ENCODE data around the gene NOTCH2.
"Not testable (repeated sequence)": the region's sequence is repeated elsewhere in the genome, so short reads cannot be mapped to it uniquely, and the experiment has no call there.

NOTCH2 gene

DNA sequence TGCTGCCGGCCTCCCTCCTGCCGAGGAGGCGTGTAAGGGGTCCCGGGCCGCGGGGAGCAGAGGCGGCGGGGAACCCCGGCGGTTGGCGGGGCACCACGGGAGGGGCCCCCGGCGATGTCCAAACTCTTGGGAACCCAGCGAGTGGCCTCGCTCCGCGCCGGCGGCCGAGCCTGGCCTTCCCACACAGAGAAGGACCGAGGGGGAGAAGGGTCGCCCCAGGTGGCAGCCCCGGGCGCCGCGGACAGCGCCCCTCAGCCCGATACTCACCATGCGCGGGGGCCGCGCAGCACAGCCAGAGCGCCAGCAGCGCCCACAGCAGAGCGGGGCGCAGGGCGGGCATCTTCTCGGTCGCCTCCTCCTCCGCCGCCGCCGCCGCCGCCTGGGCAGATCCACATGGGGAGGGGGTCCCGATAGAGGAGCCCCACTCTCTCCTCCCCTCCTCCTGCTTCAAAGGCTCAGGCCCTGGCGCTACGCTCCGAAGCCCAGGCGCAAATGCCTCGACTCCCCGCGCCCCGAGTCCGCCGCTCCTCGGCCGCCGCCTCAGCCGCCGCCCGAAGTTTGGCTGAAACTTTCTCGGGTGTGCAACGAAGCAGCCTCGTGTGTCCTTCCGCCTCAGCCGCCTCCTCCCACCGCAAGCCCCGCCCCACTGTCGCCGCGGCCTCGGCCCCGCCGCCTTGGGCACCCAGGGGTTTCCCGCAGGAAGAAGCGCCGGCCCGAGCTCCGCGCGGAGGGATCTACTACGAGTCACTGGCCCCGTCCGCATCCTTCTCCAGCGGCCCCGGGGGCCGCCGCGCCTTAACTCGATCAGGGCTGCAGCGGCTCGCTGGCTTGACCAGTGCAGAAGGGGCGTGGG, at the start of gene NOTCH2:
TSS of gene NOTCH2 (minus strand) at position 596 of the 853 bp plus-strand sequence. CDS start at position 340, 256 bp downstream.
- DNase-seq (ENCODE audit: low read depth in 1 of 2, low spot score in 1 of 2): peak in 1 of 2 experiments; percentile 20
- in situ Hi-C loops (cut with HindIII; ENCODE audit: low pct_unique_long_range_greater_than_20kb, low sequenced_read_pairs): not testable (repeated sequence)

- DNase-seq (ENCODE audit: low read depth in 1 of 2, low spot score in 1 of 2); in situ Hi-C loops (cut with HindIII; ENCODE audit: low pct_unique_long_range_greater_than_20kb, low sequenced_read_pairs): not testable (repeated sequence)
These were observed 48.1 kb upstream of the NOTCH2 start for GRCh38 chr1:120117371-120118177.

GRCh38 chr1:120116094-120116493, 46.6 kb upstream of the NOTCH2 start:
- in situ Hi-C loops (cut with HindIII; ENCODE audit: low pct_unique_long_range_greater_than_20kb, low sequenced_read_pairs); DNase-seq (ENCODE audit: low read depth in 1 of 2, low spot score in 1 of 2): not testable (repeated sequence)

DNA sequence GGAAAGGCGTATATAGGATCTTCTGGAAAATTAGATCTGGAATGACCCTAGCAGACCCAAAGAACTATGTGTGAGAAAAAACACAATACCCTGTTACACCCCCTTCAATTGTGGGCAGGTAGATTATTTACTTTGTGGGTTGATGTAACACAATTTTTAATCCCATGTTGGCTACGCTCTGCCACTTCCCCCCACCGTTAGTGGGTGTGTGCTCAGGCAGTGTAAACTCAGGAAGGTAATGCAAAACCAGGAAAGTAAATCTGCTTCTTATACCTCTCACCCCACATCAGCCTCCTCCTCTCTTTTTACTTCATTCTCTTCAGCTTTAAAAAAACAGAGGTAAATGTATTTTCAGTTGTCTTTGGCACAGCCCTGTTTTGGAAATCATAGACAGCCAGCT, 43.7 kb upstream of the NOTCH2 start:
- DNase-seq (ENCODE audit: low read depth in 1 of 2, low spot score in 1 of 2); in situ Hi-C loops (cut with HindIII; ENCODE audit: low pct_unique_long_range_greater_than_20kb, low sequenced_read_pairs): not testable (repeated sequence)

DNA sequence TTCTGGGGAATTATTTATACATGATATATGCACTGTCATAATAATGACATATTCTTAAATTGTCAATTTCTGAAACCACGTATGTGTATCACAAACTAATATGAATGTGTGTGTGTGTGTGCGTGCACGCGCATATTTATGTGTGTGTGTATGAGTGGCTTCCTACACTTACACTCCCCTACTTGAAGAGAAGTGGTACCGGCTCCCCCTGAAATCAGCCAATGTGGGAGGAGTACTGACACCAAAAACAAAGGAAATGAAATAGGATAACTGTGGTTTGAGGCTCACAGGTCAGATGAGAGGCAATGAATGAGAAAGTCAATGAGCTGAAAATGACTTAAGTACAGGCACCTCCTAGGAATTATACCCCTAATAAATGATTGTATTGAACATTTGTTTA, 42.8 kb upstream of the NOTCH2 start:
- in situ Hi-C loops (cut with HindIII; ENCODE audit: low pct_unique_long_range_greater_than_20kb, low sequenced_read_pairs); DNase-seq (ENCODE audit: low read depth in 1 of 2, low spot score in 1 of 2): not testable (repeated sequence)

DNA sequence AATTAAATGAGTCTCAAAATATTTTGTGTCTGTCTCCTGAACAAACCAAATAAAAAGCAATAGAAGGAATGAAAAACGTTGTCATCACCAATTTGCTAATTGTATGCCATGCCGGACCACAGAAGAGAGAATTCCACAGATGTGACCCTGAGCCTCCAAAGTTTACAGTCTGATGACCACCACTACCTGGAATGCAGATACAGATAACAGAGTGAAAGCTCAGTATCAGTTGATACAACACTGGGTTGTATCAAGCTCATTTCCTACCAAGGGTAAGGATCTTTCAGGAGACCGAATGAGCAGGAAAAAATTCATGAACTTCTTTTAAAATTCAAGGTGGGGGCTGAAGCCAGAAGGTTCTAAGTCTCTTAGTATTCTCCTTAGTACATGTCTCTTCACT, 42.3 kb upstream of the NOTCH2 start:
- DNase-seq (ENCODE audit: low read depth in 1 of 2, low spot score in 1 of 2); in situ Hi-C loops (cut with HindIII; ENCODE audit: low pct_unique_long_range_greater_than_20kb, low sequenced_read_pairs): not testable (repeated sequence)

DNA sequence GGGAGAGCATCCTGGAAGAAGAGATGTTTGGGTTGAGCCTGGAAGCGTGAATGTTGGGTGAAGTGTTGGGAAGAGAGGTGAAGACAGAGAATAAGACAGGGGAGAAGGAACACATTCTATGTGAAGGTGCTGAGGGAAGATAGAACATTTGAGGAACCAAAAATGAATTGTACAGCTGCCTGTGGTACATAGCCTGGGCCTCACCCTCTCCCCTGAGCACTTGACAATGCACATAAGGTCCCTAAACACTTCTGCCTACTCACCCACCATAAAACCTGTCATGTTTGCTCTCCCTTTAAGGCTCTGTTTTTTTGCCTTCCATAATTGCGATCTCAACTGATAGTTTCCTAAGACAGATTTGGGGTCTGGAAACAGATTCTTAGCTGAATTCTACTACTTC, 41.5 kb upstream of the NOTCH2 start:
- DNase-seq (ENCODE audit: low read depth in 1 of 2, low spot score in 1 of 2); in situ Hi-C loops (cut with HindIII; ENCODE audit: low pct_unique_long_range_greater_than_20kb, low sequenced_read_pairs): not testable (repeated sequence)

GRCh38 chr1:120109656-120110055, 40.2 kb upstream of the NOTCH2 start:
- in situ Hi-C loops (cut with HindIII; ENCODE audit: low pct_unique_long_range_greater_than_20kb, low sequenced_read_pairs); DNase-seq (ENCODE audit: low read depth in 1 of 2, low spot score in 1 of 2): not testable (repeated sequence)

DNA sequence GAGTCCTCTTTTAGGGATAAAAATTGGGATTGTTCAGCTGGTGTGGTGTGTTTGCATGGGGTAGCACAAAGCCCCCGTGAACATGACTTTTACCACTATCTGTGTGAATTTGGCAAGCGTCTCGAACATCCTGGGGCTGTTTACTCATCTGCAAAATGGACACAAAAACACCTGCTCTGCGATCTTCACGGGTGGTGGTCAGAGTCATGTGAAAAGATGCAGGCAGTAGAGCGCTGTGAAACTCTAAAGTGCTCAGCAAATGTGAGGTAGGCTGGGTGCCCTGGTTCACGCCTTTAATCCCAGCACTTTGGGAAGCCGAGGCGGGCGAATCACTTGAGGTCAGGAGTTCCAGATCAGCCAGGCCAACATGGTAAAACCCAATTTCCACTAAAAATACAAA, 39.7 kb upstream of the NOTCH2 start:
- DNase-seq (ENCODE audit: low read depth in 1 of 2, low spot score in 1 of 2); in situ Hi-C loops (cut with HindIII; ENCODE audit: low pct_unique_long_range_greater_than_20kb, low sequenced_read_pairs): not testable (repeated sequence)

GRCh38 chr1:120105288-120105687, 35.8 kb upstream of the NOTCH2 start:
- DNase-seq (ENCODE audit: low read depth in 1 of 2, low spot score in 1 of 2); in situ Hi-C loops (cut with HindIII; ENCODE audit: low pct_unique_long_range_greater_than_20kb, low sequenced_read_pairs): not testable (repeated sequence)

DNA sequence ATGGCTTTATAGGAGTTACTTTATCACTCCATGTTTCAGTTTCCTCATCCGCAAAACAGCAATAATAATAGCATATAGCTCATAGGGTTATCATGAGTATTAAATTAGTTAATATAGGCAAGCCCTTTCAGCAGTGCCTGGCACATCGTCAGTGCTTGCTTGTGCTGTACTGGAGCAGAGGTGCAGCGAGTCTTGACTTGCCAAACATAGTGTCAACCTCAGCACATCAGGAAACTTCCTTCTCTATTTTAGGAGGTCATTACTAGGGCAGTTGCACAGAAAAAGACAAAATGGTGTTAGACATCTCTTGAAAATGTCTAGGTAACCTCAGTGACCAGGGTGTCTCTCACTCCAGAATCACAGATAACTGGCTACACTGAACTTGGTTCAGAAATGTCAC, 34.3 kb upstream of the NOTCH2 start:
- DNase-seq (ENCODE audit: low read depth in 1 of 2, low spot score in 1 of 2); in situ Hi-C loops (cut with HindIII; ENCODE audit: low pct_unique_long_range_greater_than_20kb, low sequenced_read_pairs): not testable (repeated sequence)

GRCh38 chr1:120101593-120101992, 32.1 kb upstream of the NOTCH2 start:
- DNase-seq (ENCODE audit: low read depth in 1 of 2, low spot score in 1 of 2); in situ Hi-C loops (cut with HindIII; ENCODE audit: low pct_unique_long_range_greater_than_20kb, low sequenced_read_pairs): not testable (repeated sequence)

DNA sequence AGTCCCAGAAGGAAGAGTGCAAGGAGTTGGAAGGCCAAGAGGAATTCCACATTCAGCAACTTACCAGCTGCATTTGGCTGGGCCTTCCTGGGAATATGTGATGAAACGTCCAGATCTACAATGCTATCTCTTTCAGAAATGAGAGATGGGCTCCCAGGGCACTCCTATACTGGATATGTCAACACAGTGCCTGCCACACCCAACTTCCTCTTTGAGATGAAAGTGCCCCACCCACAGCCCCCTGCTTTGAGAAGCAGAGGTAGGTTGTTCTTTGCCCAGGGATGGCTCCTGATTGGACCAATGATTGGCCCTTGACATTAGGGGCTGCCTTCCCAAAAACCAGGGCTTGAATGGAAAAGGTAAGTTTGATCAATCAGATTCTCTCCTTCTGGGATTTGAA, 31.1 kb upstream of the NOTCH2 start:
- in situ Hi-C loops (cut with HindIII; ENCODE audit: low pct_unique_long_range_greater_than_20kb, low sequenced_read_pairs); DNase-seq (ENCODE audit: low read depth in 1 of 2, low spot score in 1 of 2): not testable (repeated sequence)

DNA sequence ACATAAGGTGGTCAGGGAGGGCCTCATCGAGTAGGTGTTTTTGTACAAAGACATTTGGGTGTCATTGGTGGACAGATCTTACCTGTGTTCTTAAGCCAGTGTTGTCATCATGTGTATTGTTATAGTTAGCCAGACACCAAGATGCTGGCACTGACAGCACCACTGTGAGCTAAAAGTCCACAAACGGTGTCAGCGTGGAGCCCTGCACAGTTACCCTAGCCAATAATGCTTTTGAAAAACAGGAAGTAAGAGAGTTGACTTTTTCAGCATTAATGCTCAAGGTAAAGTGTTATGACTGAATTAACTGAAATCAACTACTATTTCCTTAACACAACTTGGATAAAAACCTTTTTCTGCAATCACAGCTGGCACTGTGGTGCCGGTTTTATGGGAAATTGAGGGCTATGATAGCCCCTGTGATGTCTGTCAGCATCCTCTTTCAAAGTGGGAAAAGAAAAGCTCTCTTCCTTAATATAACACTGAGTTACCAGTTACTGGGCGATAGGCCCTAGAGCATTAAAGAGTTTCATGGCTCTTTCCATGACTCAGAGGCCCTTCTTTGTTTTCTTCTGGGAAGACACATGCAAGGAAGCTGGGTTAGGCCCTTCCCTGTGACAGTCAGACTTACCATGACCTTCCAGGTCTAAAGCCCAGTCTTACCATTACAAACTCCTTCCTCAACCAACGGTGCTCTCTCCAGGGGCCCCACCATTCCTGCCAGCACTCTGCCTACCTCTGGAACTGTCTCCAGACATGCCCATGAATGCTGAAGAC, 29.7 kb upstream of the NOTCH2 start:
- DNase-seq (ENCODE audit: low read depth in 1 of 2, low spot score in 1 of 2); in situ Hi-C loops (cut with HindIII; ENCODE audit: low pct_unique_long_range_greater_than_20kb, low sequenced_read_pairs): not testable (repeated sequence)

GRCh38 chr1:120096981-120097545, 27.6 kb upstream of the NOTCH2 start:
- DNase-seq (ENCODE audit: low read depth in 1 of 2, low spot score in 1 of 2); in situ Hi-C loops (cut with HindIII; ENCODE audit: low pct_unique_long_range_greater_than_20kb, low sequenced_read_pairs): not testable (repeated sequence)

DNA sequence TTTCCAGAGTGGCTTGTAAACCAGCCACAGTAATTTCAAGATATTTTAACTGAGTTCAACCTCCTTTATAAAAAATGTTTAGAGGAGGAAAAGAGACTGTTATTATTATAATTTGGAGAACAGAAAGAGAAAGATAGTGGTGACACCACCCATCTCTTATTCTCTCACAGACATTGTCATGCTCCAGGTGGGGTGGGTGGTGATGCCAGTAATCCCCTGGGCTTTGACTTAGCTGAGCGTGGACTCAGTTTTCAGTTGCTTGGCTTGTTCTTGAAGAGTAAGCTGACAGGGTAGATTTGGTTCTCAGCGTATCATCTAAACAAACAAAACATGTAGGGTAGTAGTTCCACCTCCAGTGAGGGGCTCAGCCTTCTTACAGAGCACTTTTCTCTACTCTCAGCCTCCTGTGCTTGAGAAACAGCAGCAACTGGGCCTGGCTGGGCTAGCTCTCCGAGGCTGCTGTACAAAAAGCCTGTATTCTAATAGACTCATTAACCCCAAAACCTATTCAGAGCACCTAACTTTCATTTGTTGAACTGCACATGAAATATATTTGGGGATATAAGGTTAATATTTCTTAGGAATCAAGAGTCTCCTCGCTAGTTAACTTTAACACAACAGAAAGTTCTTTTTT, 24.2 kb upstream of the NOTCH2 start:
- DNase-seq (ENCODE audit: low read depth in 1 of 2, low spot score in 1 of 2); in situ Hi-C loops (cut with HindIII; ENCODE audit: low pct_unique_long_range_greater_than_20kb, low sequenced_read_pairs): not testable (repeated sequence)

Measured in T47D (cell line).